ENCODE results near the gene RAB44. TPM values are rescaled to one million over a fixed set of nuclear protein-coding genes. Genes with fewer than 3 reads are reported as not detected.

RAB44 gene
- total RNA-seq, 1 experiment from 2014 or later, result 0.11 TPM

DNA sequence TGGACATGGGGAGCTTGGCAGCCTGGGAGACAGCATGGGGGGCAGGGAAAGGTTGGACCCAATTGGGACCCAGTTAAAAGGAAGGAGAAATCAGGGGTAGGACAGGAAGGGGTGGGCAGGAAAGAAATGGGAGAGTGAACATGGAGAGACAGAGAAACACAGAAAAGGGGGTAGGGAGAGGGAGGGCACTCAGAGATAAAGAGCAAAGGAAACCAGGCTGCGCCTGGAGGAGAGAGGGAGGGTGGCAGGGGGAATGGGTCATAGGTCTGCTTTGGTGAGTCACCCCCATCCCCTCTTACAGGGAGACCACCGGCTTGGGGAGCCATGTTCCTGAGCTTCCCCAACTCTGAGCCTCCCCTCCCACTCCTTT lies 46.7 kb downstream of the RAB44 start:
- CTCF ChIA-PET, result interaction anchor here (0.8 to 3.3 kb wide), 4 partner anchors 14 to 38 kb away, joined by 3 to 7 read pairs (median 4); no protein-coding TSS in a partner anchor
- no peaks in the 10 kb centered on the region for H3K4me1 Mint-ChIP-seq
- no peak overlapping the region for H3K4me3 Mint-ChIP-seq
- 0 out of 2 replicates have a peak, but pooled peaks cover 3% of the 10 kb centered on the region for H3K36me3 Mint-ChIP-seq
- H3K9me3 Mint-ChIP-seq, result peaks cover 12% of the 10 kb centered on the region
- H3K27ac Mint-ChIP-seq, result no peak overlapping the region
- no peaks in the 10 kb centered on the region; the same call in 1 of the 2 replicates for H3K27me3 Mint-ChIP-seq (ENCODE audit: low read depth)
- DNase-seq (ENCODE audit: low spot score) (no peak), ATAC-seq (no peak)
- POLR2A ChIA-PET, result no interaction called here
- TF ChIP-seq, protein P1, sequence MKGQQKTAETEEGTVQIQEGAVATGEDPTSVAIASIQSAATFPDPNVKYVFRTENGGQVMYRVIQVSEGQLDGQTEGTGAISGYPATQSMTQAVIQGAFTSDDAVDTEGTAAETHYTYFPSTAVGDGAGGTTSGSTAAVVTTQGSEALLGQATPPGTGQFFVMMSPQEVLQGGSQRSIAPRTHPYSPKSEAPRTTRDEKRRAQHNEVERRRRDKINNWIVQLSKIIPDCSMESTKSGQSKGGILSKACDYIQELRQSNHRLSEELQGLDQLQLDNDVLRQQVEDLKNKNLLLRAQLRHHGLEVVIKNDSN (CRISPR knock-in tag; IDR thresholded peaks at IDR 0.05), result no peak
- TF ChIP-seq, protein P2, sequence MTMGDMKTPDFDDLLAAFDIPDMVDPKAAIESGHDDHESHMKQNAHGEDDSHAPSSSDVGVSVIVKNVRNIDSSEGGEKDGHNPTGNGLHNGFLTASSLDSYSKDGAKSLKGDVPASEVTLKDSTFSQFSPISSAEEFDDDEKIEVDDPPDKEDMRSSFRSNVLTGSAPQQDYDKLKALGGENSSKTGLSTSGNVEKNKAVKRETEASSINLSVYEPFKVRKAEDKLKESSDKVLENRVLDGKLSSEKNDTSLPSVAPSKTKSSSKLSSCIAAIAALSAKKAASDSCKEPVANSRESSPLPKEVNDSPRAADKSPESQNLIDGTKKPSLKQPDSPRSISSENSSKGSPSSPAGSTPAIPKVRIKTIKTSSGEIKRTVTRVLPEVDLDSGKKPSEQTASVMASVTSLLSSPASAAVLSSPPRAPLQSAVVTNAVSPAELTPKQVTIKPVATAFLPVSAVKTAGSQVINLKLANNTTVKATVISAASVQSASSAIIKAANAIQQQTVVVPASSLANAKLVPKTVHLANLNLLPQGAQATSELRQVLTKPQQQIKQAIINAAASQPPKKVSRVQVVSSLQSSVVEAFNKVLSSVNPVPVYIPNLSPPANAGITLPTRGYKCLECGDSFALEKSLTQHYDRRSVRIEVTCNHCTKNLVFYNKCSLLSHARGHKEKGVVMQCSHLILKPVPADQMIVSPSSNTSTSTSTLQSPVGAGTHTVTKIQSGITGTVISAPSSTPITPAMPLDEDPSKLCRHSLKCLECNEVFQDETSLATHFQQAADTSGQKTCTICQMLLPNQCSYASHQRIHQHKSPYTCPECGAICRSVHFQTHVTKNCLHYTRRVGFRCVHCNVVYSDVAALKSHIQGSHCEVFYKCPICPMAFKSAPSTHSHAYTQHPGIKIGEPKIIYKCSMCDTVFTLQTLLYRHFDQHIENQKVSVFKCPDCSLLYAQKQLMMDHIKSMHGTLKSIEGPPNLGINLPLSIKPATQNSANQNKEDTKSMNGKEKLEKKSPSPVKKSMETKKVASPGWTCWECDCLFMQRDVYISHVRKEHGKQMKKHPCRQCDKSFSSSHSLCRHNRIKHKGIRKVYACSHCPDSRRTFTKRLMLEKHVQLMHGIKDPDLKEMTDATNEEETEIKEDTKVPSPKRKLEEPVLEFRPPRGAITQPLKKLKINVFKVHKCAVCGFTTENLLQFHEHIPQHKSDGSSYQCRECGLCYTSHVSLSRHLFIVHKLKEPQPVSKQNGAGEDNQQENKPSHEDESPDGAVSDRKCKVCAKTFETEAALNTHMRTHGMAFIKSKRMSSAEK (CRISPR knock-in tag; IDR thresholded peaks at IDR 0.05; ENCODE audit: borderline replicate concordance), result no peak
- no peak for TF ChIP-seq CREM (CRISPR knock-in tag; IDR thresholded peaks at IDR 0.05)
- TF ChIP-seq GABPB1 (CRISPR knock-in tag; IDR thresholded peaks at IDR 0.05), result no peak
- TF ChIP-seq, protein P3, sequence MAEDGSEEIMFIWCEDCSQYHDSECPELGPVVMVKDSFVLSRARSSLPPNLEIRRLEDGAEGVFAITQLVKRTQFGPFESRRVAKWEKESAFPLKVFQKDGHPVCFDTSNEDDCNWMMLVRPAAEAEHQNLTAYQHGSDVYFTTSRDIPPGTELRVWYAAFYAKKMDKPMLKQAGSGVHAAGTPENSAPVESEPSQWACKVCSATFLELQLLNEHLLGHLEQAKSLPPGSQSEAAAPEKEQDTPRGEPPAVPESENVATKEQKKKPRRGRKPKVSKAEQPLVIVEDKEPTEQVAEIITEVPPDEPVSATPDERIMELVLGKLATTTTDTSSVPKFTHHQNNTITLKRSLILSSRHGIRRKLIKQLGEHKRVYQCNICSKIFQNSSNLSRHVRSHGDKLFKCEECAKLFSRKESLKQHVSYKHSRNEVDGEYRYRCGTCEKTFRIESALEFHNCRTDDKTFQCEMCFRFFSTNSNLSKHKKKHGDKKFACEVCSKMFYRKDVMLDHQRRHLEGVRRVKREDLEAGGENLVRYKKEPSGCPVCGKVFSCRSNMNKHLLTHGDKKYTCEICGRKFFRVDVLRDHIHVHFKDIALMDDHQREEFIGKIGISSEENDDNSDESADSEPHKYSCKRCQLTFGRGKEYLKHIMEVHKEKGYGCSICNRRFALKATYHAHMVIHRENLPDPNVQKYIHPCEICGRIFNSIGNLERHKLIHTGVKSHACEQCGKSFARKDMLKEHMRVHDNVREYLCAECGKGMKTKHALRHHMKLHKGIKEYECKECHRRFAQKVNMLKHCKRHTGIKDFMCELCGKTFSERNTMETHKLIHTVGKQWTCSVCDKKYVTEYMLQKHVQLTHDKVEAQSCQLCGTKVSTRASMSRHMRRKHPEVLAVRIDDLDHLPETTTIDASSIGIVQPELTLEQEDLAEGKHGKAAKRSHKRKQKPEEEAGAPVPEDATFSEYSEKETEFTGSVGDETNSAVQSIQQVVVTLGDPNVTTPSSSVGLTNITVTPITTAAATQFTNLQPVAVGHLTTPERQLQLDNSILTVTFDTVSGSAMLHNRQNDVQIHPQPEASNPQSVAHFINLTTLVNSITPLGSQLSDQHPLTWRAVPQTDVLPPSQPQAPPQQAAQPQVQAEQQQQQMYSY (CRISPR knock-in tag; IDR thresholded peaks at IDR 0.05), result no peak
- TF ChIP-seq ZNF263 (CRISPR knock-in tag; IDR thresholded peaks at IDR 0.05; ENCODE audit: low read depth), result no peak
- TF ChIP-seq, protein P4, sequence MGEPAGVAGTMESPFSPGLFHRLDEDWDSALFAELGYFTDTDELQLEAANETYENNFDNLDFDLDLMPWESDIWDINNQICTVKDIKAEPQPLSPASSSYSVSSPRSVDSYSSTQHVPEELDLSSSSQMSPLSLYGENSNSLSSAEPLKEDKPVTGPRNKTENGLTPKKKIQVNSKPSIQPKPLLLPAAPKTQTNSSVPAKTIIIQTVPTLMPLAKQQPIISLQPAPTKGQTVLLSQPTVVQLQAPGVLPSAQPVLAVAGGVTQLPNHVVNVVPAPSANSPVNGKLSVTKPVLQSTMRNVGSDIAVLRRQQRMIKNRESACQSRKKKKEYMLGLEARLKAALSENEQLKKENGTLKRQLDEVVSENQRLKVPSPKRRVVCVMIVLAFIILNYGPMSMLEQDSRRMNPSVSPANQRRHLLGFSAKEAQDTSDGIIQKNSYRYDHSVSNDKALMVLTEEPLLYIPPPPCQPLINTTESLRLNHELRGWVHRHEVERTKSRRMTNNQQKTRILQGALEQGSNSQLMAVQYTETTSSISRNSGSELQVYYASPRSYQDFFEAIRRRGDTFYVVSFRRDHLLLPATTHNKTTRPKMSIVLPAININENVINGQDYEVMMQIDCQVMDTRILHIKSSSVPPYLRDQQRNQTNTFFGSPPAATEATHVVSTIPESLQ (CRISPR knock-in tag; IDR thresholded peaks at IDR 0.05), result no peak
- no peak for TF ChIP-seq ELF4 (CRISPR knock-in tag; IDR thresholded peaks at IDR 0.05; ENCODE audit: low read depth)
- TF ChIP-seq, protein P5, sequence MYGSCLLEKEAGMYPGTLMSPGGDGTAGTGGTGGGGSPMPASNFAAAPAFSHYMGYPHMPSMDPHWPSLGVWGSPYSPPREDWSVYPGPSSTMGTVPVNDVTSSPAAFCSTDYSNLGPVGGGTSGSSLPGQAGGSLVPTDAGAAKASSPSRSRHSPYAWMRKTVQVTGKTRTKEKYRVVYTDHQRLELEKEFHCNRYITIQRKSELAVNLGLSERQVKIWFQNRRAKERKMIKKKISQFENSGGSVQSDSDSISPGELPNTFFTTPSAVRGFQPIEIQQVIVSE (CRISPR knock-in tag; IDR thresholded peaks at IDR 0.05; ENCODE audit: borderline replicate concordance), result no peak
- TF ChIP-seq, protein P6, sequence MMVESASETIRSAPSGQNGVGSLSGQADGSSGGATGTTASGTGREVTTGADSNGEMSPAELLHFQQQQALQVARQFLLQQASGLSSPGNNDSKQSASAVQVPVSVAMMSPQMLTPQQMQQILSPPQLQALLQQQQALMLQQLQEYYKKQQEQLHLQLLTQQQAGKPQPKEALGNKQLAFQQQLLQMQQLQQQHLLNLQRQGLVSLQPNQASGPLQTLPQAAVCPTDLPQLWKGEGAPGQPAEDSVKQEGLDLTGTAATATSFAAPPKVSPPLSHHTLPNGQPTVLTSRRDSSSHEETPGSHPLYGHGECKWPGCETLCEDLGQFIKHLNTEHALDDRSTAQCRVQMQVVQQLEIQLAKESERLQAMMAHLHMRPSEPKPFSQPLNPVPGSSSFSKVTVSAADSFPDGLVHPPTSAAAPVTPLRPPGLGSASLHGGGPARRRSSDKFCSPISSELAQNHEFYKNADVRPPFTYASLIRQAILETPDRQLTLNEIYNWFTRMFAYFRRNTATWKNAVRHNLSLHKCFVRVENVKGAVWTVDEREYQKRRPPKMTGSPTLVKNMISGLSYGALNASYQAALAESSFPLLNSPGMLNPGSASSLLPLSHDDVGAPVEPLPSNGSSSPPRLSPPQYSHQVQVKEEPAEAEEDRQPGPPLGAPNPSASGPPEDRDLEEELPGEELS (CRISPR knock-in tag; IDR thresholded peaks at IDR 0.05), result no peak
- TF ChIP-seq, protein P7, sequence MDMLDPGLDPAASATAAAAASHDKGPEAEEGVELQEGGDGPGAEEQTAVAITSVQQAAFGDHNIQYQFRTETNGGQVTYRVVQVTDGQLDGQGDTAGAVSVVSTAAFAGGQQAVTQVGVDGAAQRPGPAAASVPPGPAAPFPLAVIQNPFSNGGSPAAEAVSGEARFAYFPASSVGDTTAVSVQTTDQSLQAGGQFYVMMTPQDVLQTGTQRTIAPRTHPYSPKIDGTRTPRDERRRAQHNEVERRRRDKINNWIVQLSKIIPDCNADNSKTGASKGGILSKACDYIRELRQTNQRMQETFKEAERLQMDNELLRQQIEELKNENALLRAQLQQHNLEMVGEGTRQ (CRISPR knock-in tag; IDR thresholded peaks at IDR 0.05), result no peak
- TF ChIP-seq FOXJ3 (CRISPR knock-in tag; IDR thresholded peaks at IDR 0.05; ENCODE audit: borderline replicate concordance), result no peak
- TF ChIP-seq CBFB (CRISPR knock-in tag; IDR thresholded peaks at IDR 0.05; ENCODE audit: low read depth), result no peak
- TF ChIP-seq, protein P8, sequence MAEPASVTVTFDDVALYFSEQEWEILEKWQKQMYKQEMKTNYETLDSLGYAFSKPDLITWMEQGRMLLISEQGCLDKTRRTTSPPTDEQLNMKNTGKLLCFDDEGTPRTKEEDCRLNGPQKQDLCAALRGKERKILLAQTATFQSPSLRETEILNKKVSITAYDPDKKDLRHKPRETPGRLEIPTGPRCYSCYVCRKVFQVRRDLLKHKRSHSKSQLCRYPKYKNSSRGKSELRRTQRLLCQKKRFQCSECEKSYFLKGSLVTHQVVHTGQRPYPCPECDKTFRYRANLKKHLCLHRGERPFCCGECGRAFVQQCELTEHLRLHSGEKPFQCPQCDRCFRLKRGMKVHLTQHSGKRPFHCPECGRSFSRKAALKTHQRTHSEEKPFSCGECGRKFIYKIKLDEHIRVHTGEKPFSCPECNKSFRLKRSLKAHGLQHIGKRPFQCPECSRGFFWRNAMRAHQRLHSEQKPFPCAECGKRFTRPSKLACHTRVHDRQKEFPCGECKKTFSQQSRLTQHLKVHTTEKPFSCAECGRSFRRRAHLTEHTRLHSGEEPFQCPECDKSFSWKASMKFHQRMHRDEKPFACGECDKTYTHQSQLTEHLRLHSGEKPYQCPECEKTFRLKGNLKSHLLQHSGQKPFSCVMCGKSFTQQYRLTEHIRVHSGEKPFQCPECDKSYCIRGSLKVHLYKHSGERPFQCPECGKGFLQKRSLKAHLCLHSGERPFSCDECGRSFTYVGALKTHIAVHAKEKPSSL (CRISPR knock-in tag; conservative IDR thresholded peaks at IDR 0.05), result no peak
- TF ChIP-seq, protein P9, sequence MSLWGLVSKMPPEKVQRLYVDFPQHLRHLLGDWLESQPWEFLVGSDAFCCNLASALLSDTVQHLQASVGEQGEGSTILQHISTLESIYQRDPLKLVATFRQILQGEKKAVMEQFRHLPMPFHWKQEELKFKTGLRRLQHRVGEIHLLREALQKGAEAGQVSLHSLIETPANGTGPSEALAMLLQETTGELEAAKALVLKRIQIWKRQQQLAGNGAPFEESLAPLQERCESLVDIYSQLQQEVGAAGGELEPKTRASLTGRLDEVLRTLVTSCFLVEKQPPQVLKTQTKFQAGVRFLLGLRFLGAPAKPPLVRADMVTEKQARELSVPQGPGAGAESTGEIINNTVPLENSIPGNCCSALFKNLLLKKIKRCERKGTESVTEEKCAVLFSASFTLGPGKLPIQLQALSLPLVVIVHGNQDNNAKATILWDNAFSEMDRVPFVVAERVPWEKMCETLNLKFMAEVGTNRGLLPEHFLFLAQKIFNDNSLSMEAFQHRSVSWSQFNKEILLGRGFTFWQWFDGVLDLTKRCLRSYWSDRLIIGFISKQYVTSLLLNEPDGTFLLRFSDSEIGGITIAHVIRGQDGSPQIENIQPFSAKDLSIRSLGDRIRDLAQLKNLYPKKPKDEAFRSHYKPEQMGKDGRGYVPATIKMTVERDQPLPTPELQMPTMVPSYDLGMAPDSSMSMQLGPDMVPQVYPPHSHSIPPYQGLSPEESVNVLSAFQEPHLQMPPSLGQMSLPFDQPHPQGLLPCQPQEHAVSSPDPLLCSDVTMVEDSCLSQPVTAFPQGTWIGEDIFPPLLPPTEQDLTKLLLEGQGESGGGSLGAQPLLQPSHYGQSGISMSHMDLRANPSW (CRISPR knock-in tag; conservative IDR thresholded peaks at IDR 0.05; ENCODE audit: low read depth), result no peak
- no peak for TF ChIP-seq CREB1 (CRISPR knock-in tag; IDR thresholded peaks at IDR 0.05)
- TF ChIP-seq MXD4 (CRISPR knock-in tag; IDR thresholded peaks at IDR 0.05; ENCODE audit: borderline replicate concordance), result no peak

All from WTC11 (cell line).